ENCODE measurements around the gene RADX.

The RADX gene, protein sequence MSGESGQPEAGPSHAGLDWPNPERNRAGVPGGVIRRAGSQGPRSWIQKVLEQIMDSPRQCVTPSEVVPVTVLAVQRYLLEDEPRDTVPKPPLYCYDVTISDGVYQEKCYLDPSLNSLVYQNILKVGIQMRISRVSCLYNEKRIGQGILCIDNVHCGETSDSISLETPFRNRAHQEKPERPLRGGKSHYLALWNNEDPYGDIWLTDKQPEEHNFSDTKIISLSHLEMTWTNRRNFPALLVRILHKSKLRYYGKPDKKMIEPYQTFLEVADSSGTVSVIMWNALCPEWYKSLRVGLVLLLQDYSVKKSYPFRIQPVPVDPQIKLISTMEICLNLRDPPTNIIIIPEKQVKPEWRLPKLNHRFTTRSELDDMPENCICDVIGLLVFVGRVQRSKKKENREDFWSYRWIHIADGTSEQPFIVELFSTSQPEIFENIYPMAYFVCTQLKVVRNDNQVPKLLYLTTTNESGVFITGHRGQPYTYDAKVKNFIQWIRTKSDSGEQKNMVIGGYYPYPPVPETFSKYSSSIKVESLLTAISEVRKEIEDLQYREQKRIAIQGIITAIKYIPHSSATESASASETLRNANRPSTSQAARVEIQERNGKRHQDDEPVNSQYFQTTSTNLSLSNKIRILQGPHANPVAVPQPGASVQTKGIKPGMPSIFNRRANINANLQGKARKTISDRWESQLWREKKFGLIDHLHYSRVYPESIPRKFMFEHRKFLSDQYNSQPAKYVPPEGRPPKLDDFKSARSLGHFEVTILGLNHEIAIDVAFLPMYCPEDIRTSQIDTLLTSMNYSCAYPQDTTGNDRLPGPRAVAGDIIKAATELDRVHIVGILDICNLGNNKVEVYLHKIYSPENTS

DNA sequence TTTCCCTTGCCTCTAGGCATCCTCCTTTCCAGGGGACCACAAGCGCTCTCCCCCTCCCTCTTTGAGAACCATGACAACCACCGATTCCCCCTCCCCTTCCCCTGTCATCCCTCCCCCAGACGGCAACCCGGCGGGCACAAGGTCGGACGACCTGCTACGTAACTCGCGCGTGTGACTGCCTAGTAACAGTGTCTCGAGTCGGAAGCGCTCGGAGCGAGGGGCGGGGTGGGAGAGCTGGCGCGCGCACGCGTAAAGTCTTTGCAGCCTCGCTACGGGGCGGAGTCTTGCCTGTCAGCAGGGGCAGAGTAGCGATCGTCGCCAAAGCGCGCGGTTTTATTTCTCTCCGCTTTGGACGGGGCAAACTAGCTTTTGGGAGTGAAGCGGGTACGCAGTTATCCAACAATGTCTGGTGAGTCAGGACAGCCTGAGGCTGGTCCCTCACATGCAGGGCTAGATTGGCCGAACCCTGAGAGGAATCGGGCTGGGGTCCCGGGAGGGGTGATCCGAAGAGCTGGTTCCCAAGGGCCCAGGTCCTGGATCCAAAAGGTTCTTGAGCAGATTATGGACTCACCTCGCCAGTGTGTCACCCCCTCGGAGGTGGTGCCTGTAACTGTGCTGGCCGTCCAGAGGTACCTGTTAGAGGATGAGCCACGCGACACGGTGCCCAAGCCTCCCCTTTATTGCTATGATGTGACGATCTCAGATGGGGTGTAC, at the start of gene RADX:
TSS of gene RADX (plus strand) at position 300 of the 714 bp plus-strand sequence. CDS start at position 403, 103 bp downstream.
- TF ChIP-seq POLR2A (IDR thresholded peaks at IDR 0.05; ENCODE audit: low read length), result peak; percentile 63
- no peak for TF ChIP-seq GATA1 (IDR thresholded peaks at IDR 0.05; ENCODE audit: low read depth, low read length)
- DNase-seq, result peak; percentile 65 to 70

DNA sequence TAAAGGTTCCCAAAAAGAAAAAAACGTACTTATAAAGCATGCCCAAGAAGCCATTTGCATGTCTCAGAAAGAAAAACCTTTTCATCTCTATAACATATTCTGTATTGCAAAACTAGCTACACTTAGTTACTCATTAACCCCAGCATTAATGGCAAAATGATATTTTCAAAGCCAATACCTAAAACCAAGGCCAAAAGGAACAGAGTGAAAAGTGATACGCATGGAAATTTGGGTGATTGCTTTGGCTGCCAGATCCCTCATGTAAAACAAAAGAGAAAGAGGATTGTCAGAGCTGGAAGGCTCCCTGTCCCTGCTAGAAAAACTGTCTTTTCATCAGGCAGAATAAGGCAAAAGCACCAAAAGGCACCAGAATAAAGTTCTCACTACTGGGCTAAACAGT, 46.8 kb upstream of the RADX start:
- TF ChIP-seq GATA1 (IDR thresholded peaks at IDR 0.05; ENCODE audit: low read depth, low read length) (no peak), POLR2A (IDR thresholded peaks at IDR 0.05; ENCODE audit: low read length) (no peak)
- no peak for DNase-seq

DNA sequence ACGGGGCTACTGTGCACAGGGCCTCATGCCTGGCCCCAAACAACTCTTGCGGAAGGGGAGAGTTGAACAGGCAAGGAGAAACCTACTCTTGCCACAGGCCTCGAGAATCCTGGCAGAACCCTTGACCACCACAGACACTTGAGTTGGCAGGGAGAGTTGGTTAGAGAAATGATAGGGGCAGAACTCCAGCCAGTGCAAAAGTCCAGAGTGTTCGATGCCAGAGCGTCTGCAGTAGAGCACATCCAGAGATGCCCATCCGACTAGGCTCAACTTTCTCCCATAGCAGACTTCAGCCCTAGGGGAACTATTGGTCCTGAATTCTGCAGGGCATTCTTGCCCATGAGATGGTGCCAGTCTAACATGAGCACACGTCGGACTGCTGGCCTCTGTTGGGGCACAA, 45.4 kb upstream of the RADX start:
- TF ChIP-seq POLR2A (IDR thresholded peaks at IDR 0.05; ENCODE audit: low read length) (no peak), GATA1 (IDR thresholded peaks at IDR 0.05; ENCODE audit: low read depth, low read length) (no peak)
- DNase-seq, result no peak

DNA sequence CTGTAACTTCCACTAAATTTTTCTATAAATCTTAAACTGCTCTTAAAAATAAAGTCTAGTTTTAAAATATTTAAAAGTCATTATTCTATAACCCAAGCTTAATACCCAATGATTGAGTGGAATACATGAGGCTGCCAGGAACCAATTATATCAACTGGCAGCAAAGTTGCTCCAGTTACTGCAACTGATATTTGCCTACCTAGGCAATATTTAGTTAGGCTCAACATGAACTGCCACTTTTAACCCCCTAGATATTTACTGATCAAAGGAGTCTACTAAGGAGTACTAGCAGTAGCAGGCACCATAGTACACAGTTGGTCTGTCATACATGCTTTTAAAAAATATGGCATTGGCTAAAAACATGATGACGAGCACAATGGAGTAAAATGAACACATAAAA, 29.9 kb upstream of the RADX start:
- no peak for DNase-seq

DNA sequence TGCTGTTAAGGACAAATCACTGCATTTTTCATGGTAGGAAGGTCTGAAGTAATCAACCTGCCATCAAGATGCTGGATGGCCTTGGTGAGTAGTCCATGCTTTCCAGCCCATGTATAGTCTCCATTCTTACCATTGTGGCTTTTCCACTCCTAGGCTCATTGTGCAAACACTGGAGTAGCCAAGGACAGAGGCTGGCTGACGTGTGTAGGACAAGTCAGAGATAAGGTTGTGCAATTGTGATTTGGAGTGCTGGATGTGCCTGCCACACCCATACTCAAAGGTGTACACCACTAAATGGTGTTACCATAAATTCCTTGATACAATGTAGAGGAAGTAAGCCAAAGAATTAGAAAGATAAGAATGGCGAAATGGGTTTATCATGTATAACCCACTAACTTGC, 26.3 kb upstream of the RADX start:
- no peak for DNase-seq
- TF ChIP-seq POLR2A (IDR thresholded peaks at IDR 0.05; ENCODE audit: low read length) (no peak), GATA1 (IDR thresholded peaks at IDR 0.05; ENCODE audit: low read depth, low read length) (no peak)

More for the DNA sequence above, 29.9 kb upstream of the RADX start:
- TF ChIP-seq GATA1 (IDR thresholded peaks at IDR 0.05; ENCODE audit: low read depth, low read length) (no peak), POLR2A (IDR thresholded peaks at IDR 0.05; ENCODE audit: low read length) (no peak)

DNA sequence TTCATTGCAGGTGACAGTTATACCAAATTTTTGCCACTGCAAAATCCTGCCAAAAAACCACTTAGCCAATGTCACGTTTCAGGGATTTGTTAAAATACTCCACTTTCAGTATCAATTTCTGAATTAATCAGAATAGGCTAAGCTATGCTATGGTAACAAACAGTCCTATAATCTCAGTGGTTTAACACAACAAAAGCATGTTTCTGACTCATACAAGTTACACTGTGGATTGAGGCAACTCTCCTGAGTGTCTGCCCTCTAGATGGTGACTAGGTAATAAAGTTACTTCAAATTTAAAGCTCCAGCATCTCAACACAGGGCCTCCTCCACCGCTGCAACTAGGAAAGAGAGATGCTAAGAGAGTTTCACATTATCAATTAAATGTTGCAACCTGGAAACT, 23.0 kb upstream of the RADX start:
- DNase-seq, result no peak
- TF ChIP-seq GATA1 (IDR thresholded peaks at IDR 0.05; ENCODE audit: low read depth, low read length), result no peak
- no peak for TF ChIP-seq POLR2A (IDR thresholded peaks at IDR 0.05; ENCODE audit: low read length)

DNA sequence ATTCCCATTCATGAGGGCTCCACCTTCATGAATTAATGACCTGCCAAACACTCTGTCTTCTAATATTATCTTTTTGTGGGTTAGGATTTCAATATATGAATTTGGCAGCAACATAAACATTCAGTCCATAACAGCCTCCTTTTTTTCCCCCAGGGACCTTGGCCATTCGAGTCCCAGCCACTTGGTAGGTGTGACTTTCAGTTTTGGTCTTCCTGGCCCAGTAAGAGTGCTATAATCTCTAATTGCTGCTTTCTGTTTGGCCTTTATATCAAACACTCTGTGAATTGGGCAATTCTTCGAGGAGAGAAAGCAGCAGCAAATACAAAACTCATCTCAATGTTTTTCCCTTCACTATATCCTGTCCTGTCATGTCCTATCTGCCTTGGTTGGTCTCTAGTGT, 12.4 kb upstream of the RADX start:
- no peak for DNase-seq
- TF ChIP-seq GATA1 (IDR thresholded peaks at IDR 0.05; ENCODE audit: low read depth, low read length) (no peak), POLR2A (IDR thresholded peaks at IDR 0.05; ENCODE audit: low read length) (no peak)

DNA sequence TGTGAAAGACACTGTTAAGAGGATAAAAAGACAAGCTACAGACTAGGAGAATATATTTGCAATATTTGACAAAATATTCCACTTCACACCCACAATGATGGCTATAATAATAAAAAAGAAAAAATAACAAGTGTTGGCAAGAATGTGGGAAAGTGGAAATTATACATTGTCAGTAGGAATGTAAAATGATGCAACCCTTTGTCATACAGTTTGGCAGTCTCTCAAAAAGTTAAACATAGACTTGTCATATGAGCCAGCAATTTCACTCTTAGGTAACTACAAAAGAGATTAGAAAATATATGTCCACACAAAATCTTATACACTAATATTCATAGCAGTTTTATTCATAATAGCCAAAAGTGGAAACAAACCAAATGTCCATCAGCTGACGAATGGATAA, 5.2 kb upstream of the RADX start:
- no peak for DNase-seq
- no peak for TF ChIP-seq GATA1 (IDR thresholded peaks at IDR 0.05; ENCODE audit: low read depth, low read length)
- TF ChIP-seq POLR2A (IDR thresholded peaks at IDR 0.05; ENCODE audit: low read length), result no peak

DNA sequence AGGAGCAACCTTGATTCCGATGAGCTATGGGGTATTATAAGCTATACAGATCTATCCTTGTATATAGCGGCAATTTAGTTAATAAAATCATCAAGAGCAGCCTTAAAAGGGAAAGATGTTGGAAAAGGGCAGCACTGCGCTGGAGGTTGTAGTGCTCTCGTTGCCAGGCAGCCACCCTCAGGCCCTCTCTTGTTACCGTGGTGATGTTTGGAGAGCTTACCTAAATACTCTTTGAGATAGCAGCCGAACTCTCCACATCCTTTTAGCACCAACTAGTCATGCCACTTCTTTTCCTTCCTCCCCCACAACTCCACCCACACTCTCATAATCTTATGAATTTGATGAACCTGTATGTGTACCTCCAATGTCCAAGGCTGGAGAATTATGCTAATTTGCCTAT, 3.8 kb upstream of the RADX start:
- TF ChIP-seq POLR2A (IDR thresholded peaks at IDR 0.05; ENCODE audit: low read length), result no peak
- TF ChIP-seq GATA1 (IDR thresholded peaks at IDR 0.05; ENCODE audit: low read depth, low read length), result no peak
- DNase-seq, result no peak

DNA sequence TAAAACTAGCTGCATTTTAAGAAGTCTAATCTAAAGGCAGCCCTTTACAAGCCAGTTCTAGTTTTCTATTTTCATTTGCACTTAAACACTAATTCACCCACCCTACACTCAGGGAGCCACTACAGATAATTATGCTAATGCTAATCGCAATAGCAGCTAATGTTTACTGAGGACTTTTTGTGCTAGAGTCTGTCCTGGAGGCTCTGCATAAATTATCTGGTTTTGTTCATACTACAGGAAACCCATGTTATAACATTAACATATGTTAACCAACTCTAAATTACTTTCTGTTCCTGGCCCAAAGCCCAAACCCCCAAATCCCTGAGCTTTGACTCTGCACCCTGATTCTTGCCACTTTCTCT, 480 bp upstream of the RADX start:
- TF ChIP-seq POLR2A (IDR thresholded peaks at IDR 0.05; ENCODE audit: low read length) (no peak), GATA1 (IDR thresholded peaks at IDR 0.05; ENCODE audit: low read depth, low read length) (no peak)

DNA sequence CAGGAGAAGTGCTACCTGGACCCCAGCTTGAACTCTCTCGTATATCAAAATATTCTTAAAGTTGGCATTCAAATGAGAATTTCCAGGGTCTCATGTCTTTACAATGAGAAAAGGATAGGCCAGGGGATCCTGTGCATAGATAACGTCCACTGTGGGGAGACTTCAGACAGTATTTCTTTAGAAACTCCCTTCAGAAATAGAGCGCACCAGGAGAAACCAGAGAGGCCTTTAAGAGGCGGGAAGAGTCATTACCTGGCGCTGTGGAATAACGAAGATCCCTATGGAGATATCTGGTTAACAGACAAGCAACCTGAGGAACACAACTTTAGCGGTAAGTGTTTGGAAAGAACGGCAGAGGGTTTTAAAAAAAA, 600 bp downstream of the RADX start:
- no peak for TF ChIP-seq POLR2A (IDR thresholded peaks at IDR 0.05; ENCODE audit: low read length)
- TF ChIP-seq GATA1 (IDR thresholded peaks at IDR 0.05; ENCODE audit: low read depth, low read length), result no peak
- DNase-seq, result peak in 1 of 2 experiments; percentile 3

More for the DNA sequence above, 480 bp upstream of the RADX start:
- DNase-seq, result no peak

DNA sequence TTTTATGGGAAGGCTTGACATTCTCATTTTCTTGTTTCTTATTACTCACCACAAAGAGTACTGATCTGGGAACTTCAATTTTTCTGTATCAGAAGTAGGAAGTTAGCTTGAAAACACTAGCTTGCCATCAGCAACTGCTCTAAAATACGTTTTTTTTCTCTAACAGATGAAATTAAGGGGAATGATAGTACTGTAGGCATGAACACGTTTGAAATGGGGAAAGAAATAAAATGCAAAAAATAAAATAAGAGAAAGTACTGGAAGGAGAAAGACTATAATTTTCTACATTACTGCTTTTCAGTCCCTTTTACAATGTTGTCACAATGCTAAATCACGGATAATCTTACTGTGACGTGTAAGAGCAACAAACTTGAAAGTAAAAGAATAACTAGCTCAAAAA, 1.5 kb downstream of the RADX start:
- no peak for DNase-seq

DNA sequence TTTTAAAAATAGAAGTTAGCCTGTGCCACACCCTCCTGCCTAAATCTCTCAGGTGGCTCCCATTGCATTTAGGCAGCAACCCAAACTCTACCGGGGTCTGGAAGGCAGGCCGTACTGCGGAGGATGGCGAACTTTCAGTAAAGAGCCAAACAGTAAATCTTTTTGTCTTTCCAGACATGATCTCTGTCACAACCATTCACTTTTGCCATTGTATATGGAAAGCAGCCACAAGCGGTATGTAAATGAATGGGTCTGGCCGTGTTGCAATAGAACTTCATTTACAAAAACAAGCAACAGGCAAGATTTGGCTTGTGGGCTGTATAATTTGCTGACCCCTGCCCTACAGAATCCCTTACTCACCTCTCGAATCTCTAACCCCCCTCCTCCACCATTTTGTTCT, 3.3 kb downstream of the RADX start:
- TF ChIP-seq POLR2A (IDR thresholded peaks at IDR 0.05; ENCODE audit: low read length) (no peak), GATA1 (IDR thresholded peaks at IDR 0.05; ENCODE audit: low read depth, low read length) (no peak)
- no peak for DNase-seq

More for the DNA sequence above, 1.5 kb downstream of the RADX start:
- TF ChIP-seq GATA1 (IDR thresholded peaks at IDR 0.05; ENCODE audit: low read depth, low read length), result no peak
- TF ChIP-seq POLR2A (IDR thresholded peaks at IDR 0.05; ENCODE audit: low read length), result no peak

DNA sequence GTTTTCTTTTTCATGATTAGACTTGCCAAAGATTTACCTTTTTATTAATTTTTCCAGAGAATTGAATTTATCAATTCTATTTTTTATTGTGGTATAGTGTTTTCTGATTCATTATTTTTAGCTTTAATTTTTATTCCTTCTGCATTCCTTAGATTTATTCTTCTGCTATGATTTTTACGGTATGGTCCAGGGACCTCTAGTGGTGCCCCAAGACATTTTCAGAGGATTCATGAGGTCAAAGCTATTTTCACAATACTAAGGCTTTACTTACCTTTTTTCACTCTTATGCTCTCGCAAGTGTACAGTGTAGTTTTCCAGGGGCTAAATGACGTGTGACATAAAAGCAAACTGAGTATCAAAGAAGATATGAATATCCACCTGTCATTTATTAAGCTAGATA, 8.0 kb downstream of the RADX start:
- no peak for TF ChIP-seq GATA1 (IDR thresholded peaks at IDR 0.05; ENCODE audit: low read depth, low read length)
- TF ChIP-seq POLR2A (IDR thresholded peaks at IDR 0.05; ENCODE audit: low read length), result no peak
- DNase-seq, result no peak
